GM12878 (cell line): Measurements from ENCODE around the gene CDC14B. TPM values are rescaled to one million over a fixed set of nuclear protein-coding genes. Genes with fewer than 3 reads are reported as not detected.

Experiments
- ATAC-seq: fragments of 200-7000 bp; cut with Tn5 transposase; 3 replicates; pipeline ENCODE4 v1.9.1; 2020; ENCODE audit warnings: mild to moderate bottlenecking, moderate library complexity
- BruUV-seq: library from RNA; stranded (reverse); fragments of 400-500 nt; replicated peaks from 2 replicates; lab custom pipeline; 2021; lab: Mats Ljungman, UMichigan
- CTCF ChIA-PET: fragments of 300-600 bp; sonication (Branson Sonifier 250); formaldehyde crosslinking; extraction: SDS; loops from one replicate; lab custom pipeline; 2021; ENCODE audit warnings: inconsistent platforms; lab: Yijun Ruan, JAX
- POLR2A ChIA-PET: fragments of 350-600 bp; formaldehyde crosslinking; extraction: SDS; loops from one replicate; lab custom pipeline; 2021; ENCODE audit warnings: inconsistent platforms; lab: Charles Lee
- RAD21 ChIA-PET: fragments of 300-600 bp; sonication (Branson Sonifier 250); formaldehyde crosslinking; loops from one replicate; lab custom pipeline; 2023; ENCODE audit warnings: antibody characterized with exemption; ENCODE audit not compliant: unreplicated experiment; lab: Charles Lee
- SMC1A ChIA-PET: fragments of 300-600 bp; sonication (Branson Sonifier 250); formaldehyde crosslinking; loops from one replicate; lab custom pipeline; 2023; ENCODE audit not compliant: unreplicated experiment, uncharacterized antibody; lab: Charles Lee
- DNase-seq: peaks from one replicate; pipeline ENCODE4 v3.0.0-alpha.2; 2011; ENCODE audit warnings: low read depth, low spot score
- FAIRE-seq: peaks from 3 replicates; lab custom pipeline; 2011; peaks lifted over from hg19 to GRCh38; lab: Jason Lieb, UNC
- H2AFZ ChIP-seq: 2 replicates; pipeline ENCODE4 v1.6.0; 2011; ENCODE audit warnings: low read depth, low read length, control low read depth; ENCODE audit not compliant: control insufficient read depth
- H3K27ac ChIP-seq: 2 replicates; pipeline ENCODE4 v1.5.1; 2011; ENCODE audit warnings: control low read depth; ENCODE audit not compliant: control insufficient read depth, insufficient read depth
- H3K27me3 ChIP-seq, 2 experiments: replicated peaks in 1 of 2; 2 replicates each; pipeline versions ENCODE4 v1.6.0 to v1.6.1; 2011; ENCODE audit warnings: low read length in 1 of 2; ENCODE audit not compliant: control insufficient read depth in 2 of 2, insufficient read depth in 2 of 2
- H3K36me3 ChIP-seq, 2 experiments: 2 replicates each; pipeline ENCODE4 v1.5.1; 2011; ENCODE audit warnings: low read length in 1 of 2; ENCODE audit not compliant: control insufficient read depth in 2 of 2, insufficient read depth in 2 of 2
- H3K4me1 ChIP-seq: 2 replicates; pipeline ENCODE4 v1.6.1; 2011; ENCODE audit warnings: mild to moderate bottlenecking, low read length, moderate library complexity, mixed read lengths; ENCODE audit not compliant: control insufficient read depth, insufficient read depth
- H3K4me2 ChIP-seq: 2 replicates; pipeline ENCODE4 v1.6.0; 2011; ENCODE audit warnings: control low read depth; ENCODE audit not compliant: control insufficient read depth, insufficient read depth
- H3K4me3 ChIP-seq: fragments of 200-600 bp; sonication (generic); 2 replicates; pipeline ENCODE4 v1.5.1; 2016
- H3K79me2 ChIP-seq: 2 replicates; pipeline ENCODE4 v1.6.0; 2011; ENCODE audit warnings: low read length; ENCODE audit not compliant: control insufficient read depth, insufficient read depth
- H3K9ac ChIP-seq: 2 replicates; pipeline ENCODE4 v1.8.0; 2011; ENCODE audit warnings: low read length, control low read depth, mixed read lengths; ENCODE audit not compliant: control insufficient read depth, insufficient read depth
- H3K9me3 ChIP-seq: replicated peaks from 3 replicates; pipeline ENCODE4 v1.5.1; 2011; ENCODE audit warnings: mild to moderate bottlenecking, low read length; ENCODE audit not compliant: control insufficient read depth, insufficient read depth
- H4K20me1 ChIP-seq: 2 replicates; pipeline ENCODE4 v1.6.0; 2011; ENCODE audit not compliant: control insufficient read depth, insufficient read depth
- CEBPZ ChIP-seq: fragments of 150-350 bp; IDR thresholded peaks from 2 replicates; pipeline ENCODE4 v1.6.1; 2016; ENCODE audit warnings: low read depth, low read length
- NR2F1 ChIP-seq: fragments of 450-650 bp; conservative IDR thresholded peaks from 2 replicates; pipeline ENCODE4 v1.6.1; 2017; ENCODE audit warnings: mild to moderate bottlenecking
- NRF1 ChIP-seq: conservative IDR thresholded peaks from 2 replicates; pipeline ENCODE4 v1.6.1; 2011; ENCODE audit warnings: mild to moderate bottlenecking, low read depth, low read length, improper control_type of control experiment
- PRDM15 ChIP-seq: fragments of 450-650 bp; formaldehyde crosslinking; IDR thresholded peaks from 2 replicates; pipeline ENCODE4 v1.4.0; 2020; ENCODE audit warnings: mild to moderate bottlenecking, moderate library complexity
- SIN3A ChIP-seq: IDR thresholded peaks from 2 replicates; pipeline ENCODE4 v1.6.1; 2012; ENCODE audit warnings: low read depth, low read length, improper control_type of control experiment
- SKIL ChIP-seq: fragments of 450-650 bp; IDR thresholded peaks from 2 replicates; pipeline ENCODE4 v1.6.1; 2017; ENCODE audit warnings: mild to moderate bottlenecking, low read depth, inconsistent platforms; ENCODE audit not compliant: poor library complexity, severe bottlenecking
- ZNF24 ChIP-seq: fragments of 450-650 bp; IDR thresholded peaks from 2 replicates; pipeline ENCODE4 v1.6.1; 2017; ENCODE audit warnings: antibody characterized with exemption, mild to moderate bottlenecking
- ZNF687 ChIP-seq: fragments of 450-650 bp; IDR thresholded peaks from 2 replicates; pipeline ENCODE4 v1.6.1; 2017; ENCODE audit warnings: mild to moderate bottlenecking, moderate library complexity
- WGBS: methylation state at CpG from one replicate; pipeline ENCODE4 v1.1.6; 2016; ENCODE audit warnings: low lambda C conversion rate; ENCODE audit not compliant: insufficient replicate concordance, insufficient coverage; ENCODE audit errors: missing lambda C conversion rate; 5-methylcytosine and 5-hydroxymethylcytosine counted together
- in situ Hi-C: fragments of 300-500 bp; cut with MboI; formaldehyde crosslinking; loops from 9 replicates; pipeline ENCODE4 v1.14.3; 2018; ENCODE audit warnings: mixed read lengths
- intact Hi-C: fragments of 100-400 bp; cut with micrococcal nuclease; formaldehyde crosslinking; loops from one replicate; pipeline ENCODE4 v1.14.2; 2022; ENCODE audit not compliant: unreplicated experiment
- polyA plus RNA-seq, 11 experiments: library from polyadenylated mRNA; depleted of rRNA in 4 of 11; unstranded in 6 of 11; stranded (reverse) in 5 of 11; fragments of >200 nt; fragmentation: Nextera tagmentation in 4 of 11; fragmentation: Illumina TruSeq in 1 of 11; extraction: Ambion mirVana in 4 of 11; extraction: Trizol in 1 of 11; gene quantifications; 1 replicate in 1 of 11; 2 replicates in 10 of 11; pipeline versions ENCODE4 v1.2.1 to v1.2.3, GENCODE V29; 2011 to 2016; ENCODE audit warnings: inconsistent platforms in 2 of 11, missing spikeins in 2 of 11, low read depth in 1 of 11
- total RNA-seq, 4 experiments: library from RNA; depleted of rRNA in 3 of 4; stranded (reverse); fragments of >200 nt in 3 of 4; fragmentation: Illumina TruSeq in 1 of 4; extraction: Trizol in 1 of 4; gene quantifications; 2 replicates each; pipeline versions ENCODE4 v1.2.1 to v1.2.3, GENCODE V29; 2013 to 2021

Gene CDC14B
- total and polyA plus RNA-seq, 10 of the 15 experiments (the other 5 are each of a cell fraction or from before 2014, with no cell fraction given): 3.7 to 11.7 (median 6.2) TPM

- TF ChIP-seq NR2F1: no peak
- TF ChIP-seq, all 136 proteins: peak for 0
Observed at GRCh38 chr9:96494215-96494800, 125.3 kb downstream of the CDC14B start (continued).

- Histone ChIP-seq H3K9ac (no peak overlapping the region), H3K9me3 (no peaks in the 10 kb centered on the region), H4K20me1 (no peaks in the 10 kb centered on the region), H2AFZ (no peak overlapping the region), H3K36me3 (no peaks in the 10 kb centered on the region), H3K4me2 (no peak overlapping the region), H3K79me2 (no peaks in the 10 kb centered on the region), H3K4me1 (no peaks in the 10 kb centered on the region), H3K4me3 (no peak overlapping the region), H3K27me3 (no peaks in the 10 kb centered on the region), H3K27ac (no peak overlapping the region)
- SMC1A ChIA-PET: no interaction called here
- intact Hi-C loops: no loop called here
- FAIRE-seq (no peak), DNase-seq (no peak), ATAC-seq (no peak)
- CTCF ChIA-PET: no interaction called here
- POLR2A ChIA-PET: no interaction called here
- 65% methylated on average over 13 of the region's 13 CpGs for WGBS
- RAD21 ChIA-PET: no interaction called here
- in situ Hi-C loops: no loop called here
- BruUV-seq: no TSS peak
- TF ChIP-seq SKIL (no peak), NRF1 (no peak), SIN3A (no peak), CEBPZ (no peak), ZNF24 (no peak), PRDM15 (no peak), ZNF687 (no peak)
Observed at GRCh38 chr9:96493757-96494156, 125.9 kb downstream of the CDC14B start.
